ENCODE results near the gene CDT1.

CDT1 gene

GRCh38 chr16:88812513-88813268, 9.1 kb downstream of the CDT1 start:
- H3K4me3 ChIP-seq (ENCODE audit: low read length) = peak overlapping the region; percentile 55
- no peak for DNase-seq (ENCODE audit: low read depth)
- peak; percentile 8 for TF ChIP-seq CTCF (conservative IDR thresholded peaks at IDR 0.05; ENCODE audit: low read depth, low read length)

- TF ChIP-seq CTCF (conservative IDR thresholded peaks at IDR 0.05; ENCODE audit: low read depth, low read length) = no peak
Observed at GRCh38 chr16:88813269-88814143, 9.9 kb downstream of the CDT1 start.

GRCh38 chr16:88814144-88814502, 10.5 kb downstream of the CDT1 start:
- TF ChIP-seq CTCF (conservative IDR thresholded peaks at IDR 0.05; ENCODE audit: low read depth, low read length) = no peak
- no peak overlapping the region for H3K4me3 ChIP-seq (ENCODE audit: low read length)
- no peak for DNase-seq (ENCODE audit: low read depth)

More at GRCh38 chr16:88813269-88814143, 9.9 kb downstream of the CDT1 start:
- H3K4me3 ChIP-seq (ENCODE audit: low read length) = no peak overlapping the region
- no peak for DNase-seq (ENCODE audit: low read depth)

- no peak for DNase-seq (ENCODE audit: low read depth)
Observed at GRCh38 chr16:88815227-88815626, 11.6 kb downstream of the CDT1 start.

GRCh38 chr16:88815901-88816589, 12.5 kb downstream of the CDT1 start:
- no peak for DNase-seq (ENCODE audit: low read depth)
- TF ChIP-seq CTCF (conservative IDR thresholded peaks at IDR 0.05; ENCODE audit: low read depth, low read length) = peak; percentile 73
- no peak overlapping the region for H3K4me3 ChIP-seq (ENCODE audit: low read length)

More at GRCh38 chr16:88815227-88815626, 11.6 kb downstream of the CDT1 start:
- H3K4me3 ChIP-seq (ENCODE audit: low read length) = no peak overlapping the region
- TF ChIP-seq CTCF (conservative IDR thresholded peaks at IDR 0.05; ENCODE audit: low read depth, low read length) = no peak

GRCh38 chr16:88816736-88817535, 13.3 kb downstream of the CDT1 start:
- H3K4me3 ChIP-seq (ENCODE audit: low read length) = no peak overlapping the region
- TF ChIP-seq CTCF (conservative IDR thresholded peaks at IDR 0.05; ENCODE audit: low read depth, low read length) = no peak
- DNase-seq (ENCODE audit: low read depth) = no peak

All from retinal pigment epithelial cell (primary cell).